Measurements from ENCODE around the gene CNP. TPM values are rescaled to one million over a fixed set of nuclear protein-coding genes. Genes with fewer than 3 reads are reported as not detected.
"Not testable (repeated sequence)": the region's sequence is repeated elsewhere in the genome, so short reads cannot be mapped to it uniquely, and the experiment has no call there.

CNP gene
- total RNA-seq, 1 donor from 2014 or later, result 78.5 TPM

- peak; percentile 84 for DNase-seq (ENCODE audit: low read depth)
These were observed 36.3 kb downstream of the CNP start for GRCh38 chr17:42002792-42003301.

- DNase-seq (ENCODE audit: low read depth), result no peak
These were observed 38.6 kb downstream of the CNP start for GRCh38 chr17:42005166-42005565.

DNA sequence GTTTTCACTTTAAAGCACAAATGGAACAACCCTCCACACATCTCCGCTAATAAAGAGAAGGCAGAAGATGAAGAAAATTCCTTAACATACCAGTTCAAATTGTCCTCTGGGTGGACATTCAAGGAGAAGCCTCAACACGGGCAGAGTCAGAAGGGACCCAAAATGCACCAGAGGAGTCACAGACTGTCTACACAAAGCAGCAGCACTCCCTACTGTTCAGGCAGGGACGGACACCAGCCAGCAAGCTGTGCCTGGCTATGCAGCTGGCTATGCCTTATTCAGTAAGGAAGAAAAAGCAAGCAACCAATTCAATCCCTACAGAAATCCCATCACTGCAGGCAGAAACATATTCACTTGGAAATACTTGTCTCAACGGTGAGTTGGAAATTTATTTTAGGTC, 42.6 kb downstream of the CNP start:
- DNase-seq (ENCODE audit: low read depth), result no peak

- DNase-seq (ENCODE audit: low read depth), result peak; percentile 58
These were observed 43.7 kb downstream of the CNP start for GRCh38 chr17:42010266-42010680.

DNA sequence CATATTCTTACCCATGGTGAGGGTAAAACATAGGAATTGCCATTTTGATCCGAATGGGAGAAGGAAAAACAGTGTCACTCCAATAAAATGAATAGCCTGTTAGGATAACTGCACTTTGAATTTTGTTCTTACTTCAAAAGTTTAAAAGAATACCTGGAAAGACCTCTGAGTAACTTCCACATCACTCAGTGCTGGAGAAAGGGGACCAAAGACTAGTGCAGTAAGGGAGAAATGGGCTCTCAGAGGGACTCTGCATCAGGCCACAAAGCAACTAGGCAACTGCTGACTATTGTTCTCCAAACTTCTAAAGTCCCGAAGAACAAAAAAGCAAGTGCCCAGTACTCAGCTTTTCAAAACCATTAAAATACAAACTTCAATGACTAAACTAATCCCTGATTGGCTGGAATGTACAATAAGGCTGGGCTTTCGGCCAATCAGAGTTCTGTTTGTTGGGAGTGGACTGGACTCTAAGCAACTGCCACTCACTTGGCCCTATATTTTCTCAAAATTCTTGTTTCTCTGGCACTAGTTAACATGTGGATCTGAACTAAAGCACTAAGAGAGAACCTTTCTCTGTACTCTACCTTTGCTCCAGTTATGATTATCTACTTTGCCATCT, 44.4 kb downstream of the CNP start:
- DNase-seq (ENCODE audit: low read depth), result peak; percentile 49

- DNase-seq (ENCODE audit: low read depth), result not testable (repeated sequence)
These were observed 45.8 kb downstream of the CNP start for GRCh38 chr17:42012363-42012762.

- DNase-seq (ENCODE audit: low read depth), result not testable (repeated sequence)
These were observed 47.1 kb downstream of the CNP start for GRCh38 chr17:42013740-42014139.

DNA sequence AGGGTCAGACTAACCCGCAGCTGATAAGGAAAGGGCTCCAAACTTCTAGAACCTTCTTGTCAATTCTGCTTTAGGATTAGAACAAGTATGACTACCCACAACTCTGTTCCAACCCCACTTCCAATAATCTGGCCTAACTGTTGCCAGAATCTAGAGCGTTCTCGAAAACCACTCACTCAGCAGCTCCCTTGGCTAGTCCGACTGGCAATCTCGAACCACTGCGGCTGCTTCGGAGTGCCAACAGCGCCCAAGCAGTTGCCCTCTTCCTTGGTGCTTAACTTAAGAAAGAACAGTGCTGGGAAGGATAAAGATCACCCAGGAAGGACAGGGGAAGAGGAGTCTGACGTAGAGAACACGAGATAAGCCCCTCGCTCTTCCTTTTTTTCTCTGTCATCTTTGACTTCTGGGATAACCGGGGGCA, 49.8 kb downstream of the CNP start:
- no peak for DNase-seq (ENCODE audit: low read depth)

GRCh38 chr17:42016941-42017865, 50.6 kb downstream of the CNP start, which contains the start of gene DNAJC7:
Gene DNAJC7, minus strand, starts transcription at chr17:42017439. Its CDS starts 23 bp downstream, at chr17:42017416.
- peak; percentile 85 for DNase-seq (ENCODE audit: low read depth)

- DNase-seq (ENCODE audit: low read depth), result no peak
These were observed 51.2 kb downstream of the CNP start for GRCh38 chr17:42017866-42018200.

GRCh38 chr17:42018339-42018738, 51.7 kb downstream of the CNP start:
- no peak for DNase-seq (ENCODE audit: low read depth)

DNA sequence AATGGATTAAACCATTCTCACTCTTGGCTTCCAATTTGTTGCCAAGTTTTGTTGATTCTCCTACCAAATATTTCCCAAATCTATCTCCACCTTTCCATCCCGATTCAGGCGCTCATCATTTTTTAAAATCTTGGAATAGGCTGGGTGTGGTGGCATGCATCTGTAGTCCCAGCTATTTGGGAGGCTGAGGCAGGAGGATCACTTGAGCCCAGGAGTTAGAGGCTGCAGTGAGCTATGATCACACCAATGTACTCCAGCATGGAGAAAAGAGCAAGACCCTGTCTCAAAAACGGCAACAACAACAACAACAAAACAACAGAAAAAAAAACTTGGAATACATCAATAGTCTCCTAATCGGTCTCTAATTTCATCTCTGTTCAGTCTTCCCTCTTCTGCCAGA, 52.4 kb downstream of the CNP start:
- DNase-seq (ENCODE audit: low read depth), result no peak

DNA sequence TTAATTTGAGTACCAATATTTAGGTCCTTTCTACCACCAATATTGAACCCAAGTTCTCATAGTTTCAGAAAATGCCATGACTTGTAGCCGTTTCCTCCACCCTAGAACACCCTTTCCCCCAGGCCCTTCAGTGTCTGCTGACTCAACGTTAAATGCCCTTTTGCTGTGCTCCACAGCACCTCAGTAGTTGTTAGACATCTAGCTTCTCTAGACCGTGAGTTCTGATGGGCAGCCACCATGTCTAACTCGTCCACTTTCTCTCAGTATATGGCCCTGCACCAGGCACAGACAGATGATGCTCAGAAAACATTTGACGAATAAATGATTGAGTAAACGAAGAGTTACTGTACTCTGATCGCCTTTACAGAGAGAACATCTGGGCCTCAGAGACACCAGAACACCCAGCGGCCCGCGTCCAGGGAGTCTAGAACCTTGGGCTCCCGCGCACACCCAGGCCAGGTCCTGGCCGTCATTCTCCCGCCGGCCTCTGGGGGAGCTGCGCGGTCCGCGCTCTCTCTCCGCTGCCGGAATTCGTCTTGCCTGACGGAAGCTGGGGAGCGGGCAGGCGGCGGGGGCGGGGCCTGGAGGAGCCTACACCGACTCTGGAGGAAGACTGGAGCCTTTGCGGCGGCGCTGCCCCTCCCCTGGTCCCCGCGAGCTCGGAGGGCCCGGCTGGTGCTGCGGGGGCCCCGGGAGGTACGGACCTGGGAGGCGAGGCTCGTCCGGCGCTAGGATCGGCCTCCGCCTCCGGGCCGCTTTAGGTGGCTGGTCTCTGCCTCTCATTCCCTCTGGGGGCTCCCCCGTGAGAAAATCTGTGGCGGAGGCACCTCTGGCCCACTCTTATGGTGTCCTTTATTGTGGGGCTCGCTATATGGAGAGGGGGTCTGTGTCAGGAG, 53.2 kb downstream of the CNP start, which contains the start of gene NKIRAS2:
Gene NKIRAS2, plus strand, starts transcription at position 582 of the 896 bp plus-strand sequence. CDS start 1,488 bp downstream, outside the sequence.
- peak; percentile 69 for DNase-seq (ENCODE audit: low read depth)

DNA sequence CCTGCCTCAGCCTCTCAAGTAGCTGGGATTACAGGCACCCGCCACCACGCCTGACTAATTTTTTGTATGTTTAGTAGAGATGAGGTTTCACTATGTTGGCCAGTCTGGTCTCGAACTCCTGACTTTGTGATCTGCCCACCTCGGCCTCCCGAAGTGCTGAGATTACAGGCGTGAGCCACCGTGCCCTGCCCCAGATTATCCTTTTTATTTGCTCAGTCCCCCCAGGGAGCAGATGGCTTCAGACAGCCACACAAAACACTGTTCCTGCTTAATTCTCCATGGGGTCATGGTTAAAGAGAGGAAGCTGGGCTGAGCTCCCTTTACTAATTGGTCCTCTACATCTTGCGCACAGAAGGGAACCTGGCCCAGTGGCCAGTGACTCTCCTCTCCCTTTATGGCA, 54.2 kb downstream of the CNP start:
- DNase-seq (ENCODE audit: low read depth), result not testable (repeated sequence)

- no peak for DNase-seq (ENCODE audit: low read depth)
These were observed 57.1 kb downstream of the CNP start for GRCh38 chr17:42023524-42024349.

- no peak for DNase-seq (ENCODE audit: low read depth)
These were observed 58.6 kb downstream of the CNP start for GRCh38 chr17:42025191-42025579.

GRCh38 chr17:42025936-42026335, 59.3 kb downstream of the CNP start:
- DNase-seq (ENCODE audit: low read depth), result no peak

DNA sequence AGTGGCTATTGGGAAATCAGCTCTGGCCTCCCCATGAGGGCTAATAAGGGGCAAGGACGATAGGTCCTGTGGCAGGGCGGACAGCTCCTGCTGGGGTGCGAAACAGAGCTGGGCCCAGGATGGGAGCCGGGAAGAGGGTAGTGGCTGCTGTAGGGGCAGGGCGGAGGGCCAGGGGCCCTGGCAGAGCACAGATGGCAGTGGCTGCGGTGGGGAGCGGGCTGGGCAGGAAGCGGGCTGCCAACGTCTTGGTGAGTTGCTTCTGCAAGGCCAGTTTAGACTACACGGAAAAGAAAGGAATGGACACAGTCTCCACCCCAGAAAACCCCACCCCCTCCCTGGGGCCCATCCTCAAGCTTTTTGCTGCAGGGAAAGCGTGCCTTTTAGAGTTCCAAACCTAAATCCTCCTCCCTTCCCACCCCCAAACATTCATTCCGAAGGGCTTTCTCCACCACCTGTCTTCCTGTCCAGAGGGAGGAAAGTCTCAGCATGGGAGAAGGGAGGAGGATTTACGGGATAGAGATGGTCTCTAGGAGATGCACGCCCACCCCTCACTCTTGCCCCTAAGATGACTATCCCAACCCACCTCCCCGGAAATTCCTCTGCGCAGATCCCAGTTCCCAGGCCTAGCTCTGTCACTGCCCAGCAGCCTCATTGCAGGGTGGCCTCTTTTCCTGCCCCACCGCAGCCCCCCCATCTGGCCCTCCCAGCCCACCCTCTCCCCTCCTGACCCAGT, 60.4 kb downstream of the CNP start:
- DNase-seq (ENCODE audit: low read depth), result no peak

Data from renal cortical epithelial cell (primary cell).